Activated effector memory CD4-positive, alpha-beta T cell treated with anti-CD3 and anti-CD28 coated beads, Interleukin-2, amount 50 U/mL, for 16 hours (primary cell): ENCODE measurements around the gene CDCA7.
"Not testable (repeated sequence)": the region's sequence is repeated elsewhere in the genome, so short reads cannot be mapped to it uniquely, and the experiment has no call there.

Experiments used
- DNase-seq: peaks from one replicate; pipeline ENCODE4 v3.0.0-alpha.2; 2020

Gene CDCA7

GRCh38 chr2:173354582-173355131 is at the start of gene CDCA7:
Gene CDCA7 (plus strand): TSS chr2:173354872. CDS start chr2:173354964, 92 bp downstream.
- DNase-seq, result peak; percentile 82

GRCh38 chr2:173305303-173305702 is 49.4 kb upstream of the CDCA7 start:
- DNase-seq, result no peak

DNA sequence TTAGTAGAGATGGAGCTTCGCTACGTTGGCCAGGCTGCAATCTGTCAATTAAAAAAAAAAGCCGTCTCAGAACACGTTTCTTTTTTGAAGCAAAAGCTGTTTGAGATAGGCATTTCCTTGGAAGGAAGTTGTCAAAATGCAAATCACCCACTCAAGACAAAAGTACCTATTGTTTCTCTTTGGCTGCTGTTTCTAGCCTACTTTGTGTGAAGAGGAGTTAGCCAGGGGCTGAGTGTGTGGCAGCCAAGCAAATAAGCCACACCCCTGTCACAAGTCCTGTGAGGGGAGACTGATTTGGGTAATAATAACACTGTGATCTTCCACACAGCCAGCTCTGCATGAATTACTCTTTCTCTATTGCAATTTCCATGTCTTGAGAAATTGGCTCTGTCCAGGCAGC is 47.4 kb upstream of the CDCA7 start:
- no peak for DNase-seq

DNA sequence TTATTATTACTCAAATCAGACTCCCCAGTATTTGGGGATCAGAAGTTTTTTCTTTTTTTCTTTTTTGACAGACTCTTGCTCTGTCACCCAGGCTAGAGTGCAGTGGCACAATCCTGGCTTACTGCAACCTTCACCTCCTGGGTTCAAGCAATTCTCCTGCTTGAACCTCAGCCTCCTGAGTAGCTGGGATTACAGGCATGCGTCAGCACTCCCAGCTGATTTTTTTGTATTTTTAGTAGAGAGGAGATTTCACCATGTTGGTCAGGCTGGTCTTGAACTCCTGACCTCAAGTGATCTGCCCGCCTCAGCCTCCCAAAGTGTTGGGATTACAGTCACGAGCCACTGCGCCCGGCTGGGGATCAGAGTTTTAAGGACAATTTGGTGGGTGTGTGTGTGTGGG is 45.3 kb upstream of the CDCA7 start:
- not testable (repeated sequence) for DNase-seq

DNA sequence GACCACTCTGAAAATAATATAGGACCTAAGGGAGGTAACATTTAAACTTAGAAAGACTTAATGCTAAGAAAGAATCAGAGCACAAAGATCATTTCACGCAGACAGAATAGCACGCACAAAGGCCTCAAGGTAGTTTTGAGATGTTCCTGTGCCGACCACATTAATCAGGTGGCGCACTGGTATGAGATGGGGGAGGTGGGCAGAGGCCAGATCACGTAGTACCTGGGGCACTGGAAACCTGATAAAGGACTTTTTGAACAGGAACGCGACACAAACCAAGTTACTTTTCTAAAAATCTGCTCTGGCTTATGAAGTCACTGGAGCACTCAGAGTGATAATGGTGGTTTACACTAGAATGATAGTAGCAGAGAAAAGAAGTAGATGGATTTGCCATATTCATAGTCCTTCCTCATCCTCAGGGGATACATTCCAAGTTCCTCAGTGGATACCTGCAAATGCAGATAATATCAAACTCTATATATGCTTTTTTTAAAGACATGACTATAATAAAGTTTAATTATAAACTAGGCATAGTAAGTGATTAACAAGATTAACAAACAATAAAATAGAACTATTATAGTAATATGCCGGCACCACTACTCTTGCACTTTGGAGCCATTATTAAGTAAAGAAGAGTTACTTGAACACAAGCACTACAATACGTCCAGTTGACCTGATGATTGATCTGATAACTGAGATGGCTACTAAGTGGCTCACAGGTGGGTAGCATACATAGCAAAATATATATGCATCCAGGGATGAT is 42.6 kb upstream of the CDCA7 start:
- DNase-seq, result no peak

GRCh38 chr2:173323371-173323770 is 31.3 kb upstream of the CDCA7 start:
- no peak for DNase-seq

DNA sequence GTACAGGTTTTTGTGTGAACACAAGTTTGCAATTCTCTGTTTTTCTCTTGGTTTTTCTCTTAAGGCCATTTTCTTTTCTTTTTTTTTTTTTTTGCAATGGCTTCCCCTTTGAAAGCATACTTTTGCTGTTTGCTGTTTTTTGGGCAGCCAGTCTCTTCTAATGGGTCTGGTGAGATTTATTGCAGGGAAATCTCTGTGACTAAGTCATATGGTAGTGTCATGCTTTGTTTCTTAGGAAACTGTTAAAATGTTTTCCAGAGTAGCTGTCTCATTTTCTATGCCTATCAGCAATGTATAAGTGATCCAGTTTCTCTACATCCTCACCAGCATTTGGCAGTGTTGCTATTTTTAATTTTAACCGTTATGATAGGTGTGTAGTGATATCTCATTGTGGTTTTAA is 27.9 kb upstream of the CDCA7 start:
- no peak for DNase-seq

- no peak for DNase-seq
These were observed 27.3 kb upstream of the CDCA7 start for GRCh38 chr2:173327421-173327820.

DNA sequence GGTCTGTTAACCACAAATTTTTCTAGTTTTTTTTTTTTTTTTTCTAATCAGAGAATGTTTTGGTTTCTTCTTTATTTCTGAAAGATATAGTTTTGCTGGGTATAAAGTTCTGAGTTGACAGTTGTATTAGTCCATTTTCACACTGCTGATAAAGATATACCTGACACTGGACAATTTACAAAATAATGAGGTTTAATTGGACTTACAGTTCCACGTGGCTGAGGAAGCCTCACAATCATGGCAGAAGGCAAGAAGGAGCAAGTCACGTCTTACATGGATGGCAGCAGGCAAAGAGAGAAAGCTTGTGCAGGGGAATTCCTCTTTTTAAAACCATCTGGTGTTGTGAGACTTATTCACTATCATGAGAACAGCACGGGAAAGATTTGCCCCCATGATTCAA is 21.7 kb upstream of the CDCA7 start:
- not testable (repeated sequence) for DNase-seq

DNA sequence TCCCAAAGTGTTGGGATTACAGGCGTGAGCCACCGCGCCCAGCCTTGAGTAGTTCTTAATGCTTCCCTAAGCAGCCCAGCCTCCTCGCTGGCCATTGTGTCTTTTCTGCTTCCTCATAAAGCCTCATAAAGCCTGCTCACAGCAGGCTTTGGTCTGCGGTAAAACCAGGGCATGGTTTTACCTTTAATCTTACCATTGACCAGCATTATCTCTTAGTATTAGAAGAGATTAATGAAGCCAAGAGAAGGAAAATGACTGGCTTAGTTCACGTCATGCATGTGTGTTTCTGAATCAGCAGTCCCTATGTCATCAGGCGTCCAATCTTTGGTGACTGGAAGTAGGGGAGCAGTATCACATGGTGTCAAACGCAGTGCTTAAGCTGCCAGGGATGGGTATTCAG is 14.9 kb upstream of the CDCA7 start:
- no peak for DNase-seq

DNA sequence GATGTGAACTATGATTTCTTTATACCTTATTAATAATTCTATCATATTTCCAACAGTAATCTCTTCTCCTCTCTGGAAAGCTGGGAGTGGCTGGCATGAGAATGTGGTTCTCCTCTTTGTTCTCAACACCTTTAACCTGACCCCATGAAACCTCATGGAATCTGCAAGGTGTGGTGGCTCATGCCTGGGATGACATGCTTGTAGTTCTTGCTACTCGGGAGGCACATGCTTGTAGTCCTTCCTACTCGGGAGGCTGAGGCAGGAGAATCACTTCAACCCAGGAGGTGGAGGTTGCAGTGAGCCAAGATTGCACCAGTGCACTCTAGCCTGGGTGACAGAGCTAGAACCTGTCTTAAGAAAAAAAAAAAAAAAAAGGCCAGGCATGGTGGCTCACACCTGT is 10.8 kb upstream of the CDCA7 start:
- no peak for DNase-seq

DNA sequence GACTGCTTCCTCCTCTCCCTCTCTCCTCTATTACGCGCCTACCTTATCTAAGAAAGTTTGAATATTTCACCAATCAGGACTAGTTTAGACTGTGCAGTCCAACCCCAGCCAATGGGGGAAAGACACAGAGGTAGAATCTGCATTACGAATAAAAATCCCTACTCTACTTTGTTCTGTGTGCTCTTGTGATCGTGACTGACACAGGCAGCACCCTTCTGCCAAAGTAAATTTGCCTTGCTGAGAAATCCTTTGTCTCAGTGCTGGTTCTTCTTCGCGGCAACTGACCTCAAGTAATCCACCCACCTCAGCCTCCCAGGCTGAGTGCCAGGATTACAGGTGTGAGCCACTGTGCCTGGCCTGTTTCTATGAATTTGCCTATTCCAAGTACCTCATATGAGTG is 8.6 kb upstream of the CDCA7 start:
- no peak for DNase-seq

- DNase-seq, result no peak
These were observed 7.1 kb upstream of the CDCA7 start for GRCh38 chr2:173347305-173348168.

DNA sequence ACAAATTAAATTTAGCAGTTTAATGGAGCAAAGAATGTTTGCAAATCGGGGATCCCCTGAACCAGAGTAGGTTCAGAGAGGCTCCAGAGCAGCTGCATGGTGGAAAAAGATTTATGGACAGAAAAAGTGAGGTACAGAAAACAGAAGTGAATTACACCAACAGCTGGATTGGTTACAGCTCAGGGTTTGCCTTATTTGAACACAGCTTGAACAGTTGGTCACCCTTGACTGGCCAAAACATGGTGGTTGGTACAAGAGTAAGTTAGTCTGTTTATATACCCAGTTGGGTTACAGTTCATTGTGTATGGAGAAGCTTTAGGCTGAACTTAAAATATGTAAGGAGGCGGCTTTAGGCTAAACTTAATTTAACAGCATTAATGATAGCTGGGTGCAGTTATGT is 5.4 kb upstream of the CDCA7 start:
- DNase-seq, result no peak

DNA sequence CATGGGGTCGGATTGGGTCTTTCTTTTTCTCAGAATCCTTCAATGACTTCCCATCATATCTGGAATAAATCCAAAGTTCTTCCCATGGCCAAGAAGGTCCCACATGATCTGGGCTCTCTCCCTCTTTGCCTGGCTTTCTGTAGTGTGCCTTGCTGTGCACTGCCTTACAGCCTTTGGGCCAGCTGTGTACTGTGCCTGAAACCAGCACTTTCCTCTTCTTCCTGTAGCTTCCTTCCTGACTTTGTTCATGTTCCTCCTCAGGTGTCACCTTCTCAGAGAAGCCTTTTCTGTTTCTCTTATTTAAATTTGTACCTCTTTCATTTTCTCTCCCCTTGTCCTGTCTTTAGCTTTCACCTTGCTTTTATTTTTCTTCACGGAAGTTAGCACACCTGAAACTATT is 4.3 kb upstream of the CDCA7 start:
- no peak for DNase-seq

DNA sequence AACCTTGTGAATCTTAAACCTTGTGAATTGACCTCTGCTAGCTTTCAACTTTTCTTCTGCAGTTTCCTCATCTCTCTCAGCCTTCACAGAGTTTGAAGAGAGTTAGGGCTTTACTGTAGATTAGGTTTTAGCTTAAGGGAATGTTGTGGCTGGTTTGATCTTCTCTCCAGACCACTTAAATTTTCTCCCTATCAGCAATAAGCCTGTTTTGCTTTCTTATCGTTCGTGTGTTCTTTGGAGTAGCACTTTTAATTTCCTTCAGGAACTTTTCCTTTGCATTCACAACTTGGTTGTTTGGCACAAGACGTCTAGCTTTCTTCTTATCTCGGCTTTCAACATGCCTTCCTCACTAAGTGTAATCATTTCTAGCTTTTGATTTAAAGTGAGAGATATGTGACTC is 2.8 kb upstream of the CDCA7 start:
- no peak for DNase-seq

DNA sequence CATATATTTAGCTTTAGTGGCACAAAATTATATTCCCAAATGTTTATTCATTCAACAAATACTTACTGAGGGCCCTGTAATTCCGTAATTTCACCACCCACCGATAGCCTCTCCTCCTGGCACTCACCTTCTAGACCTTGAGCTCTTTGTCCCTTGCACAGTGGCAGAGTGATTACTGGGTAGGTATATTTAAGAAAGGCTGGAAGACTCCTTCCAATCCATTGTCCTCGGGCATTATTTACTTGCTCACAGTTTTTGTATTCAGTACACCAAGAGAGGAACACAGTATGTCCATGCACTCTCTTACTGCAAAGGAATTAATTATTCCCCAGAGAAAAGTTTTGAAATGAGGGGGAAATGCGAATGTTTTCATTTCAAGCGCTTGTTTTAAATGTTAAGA is 1.1 kb upstream of the CDCA7 start:
- no peak for DNase-seq

DNA sequence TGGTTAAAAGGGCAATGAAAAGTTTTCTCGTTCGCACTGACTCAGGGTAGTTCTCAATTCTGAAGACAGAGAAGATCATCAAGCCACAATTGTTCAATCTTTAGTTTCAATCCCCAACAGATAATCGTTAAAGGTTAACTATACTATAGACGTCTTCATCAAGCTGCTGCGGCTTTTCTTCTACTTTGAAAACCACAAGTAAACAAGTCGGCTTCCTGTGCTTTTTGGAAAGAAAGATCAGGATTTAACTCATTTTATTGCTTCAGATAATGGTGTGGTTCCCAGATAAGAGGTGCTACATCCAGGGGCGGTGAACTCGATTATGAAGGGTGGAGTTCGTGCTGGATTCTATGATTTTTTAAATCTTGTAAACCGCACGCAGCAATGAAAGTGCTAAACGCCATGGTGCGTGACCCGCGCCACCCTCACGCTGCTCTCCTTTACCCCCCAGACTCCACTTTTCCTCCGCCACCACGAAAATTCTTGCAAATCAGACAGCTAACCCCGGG is 545 bp upstream of the CDCA7 start:
- DNase-seq, result no peak

GRCh38 chr2:173355132-173355865 is 627 bp downstream of the CDCA7 start:
- DNase-seq, result peak; percentile 70

DNA sequence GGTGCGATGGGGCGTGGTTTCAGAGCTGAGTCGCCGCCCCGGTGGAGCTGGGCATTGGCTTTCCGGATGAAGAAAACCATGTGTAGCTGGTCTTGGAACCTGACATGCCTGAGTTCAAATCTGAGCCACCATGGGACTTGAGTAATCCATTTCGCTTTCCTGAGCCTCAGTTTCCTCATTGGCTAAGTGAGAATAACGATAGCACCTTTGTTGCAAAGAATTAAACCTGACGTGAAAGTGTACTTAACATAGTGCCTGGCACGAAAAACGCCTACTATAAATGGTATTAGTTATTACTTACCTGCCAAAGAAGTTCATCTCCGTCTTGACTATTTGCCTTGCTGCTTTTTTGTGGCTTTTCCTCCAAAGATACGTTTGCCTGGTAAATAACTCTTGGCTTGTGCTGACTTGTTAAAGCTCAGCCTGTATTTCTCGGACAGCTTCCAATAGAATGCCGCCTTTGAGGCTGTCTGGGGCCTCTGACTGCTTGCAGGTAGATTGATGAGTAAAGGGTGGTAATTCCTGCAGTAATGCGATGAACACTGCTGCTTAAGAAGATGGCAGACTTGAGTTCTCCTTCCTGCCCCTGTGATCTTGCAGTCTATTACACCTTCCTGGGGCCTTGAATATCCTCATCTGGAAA is 1.3 kb downstream of the CDCA7 start:
- peak; percentile 65 for DNase-seq

DNA sequence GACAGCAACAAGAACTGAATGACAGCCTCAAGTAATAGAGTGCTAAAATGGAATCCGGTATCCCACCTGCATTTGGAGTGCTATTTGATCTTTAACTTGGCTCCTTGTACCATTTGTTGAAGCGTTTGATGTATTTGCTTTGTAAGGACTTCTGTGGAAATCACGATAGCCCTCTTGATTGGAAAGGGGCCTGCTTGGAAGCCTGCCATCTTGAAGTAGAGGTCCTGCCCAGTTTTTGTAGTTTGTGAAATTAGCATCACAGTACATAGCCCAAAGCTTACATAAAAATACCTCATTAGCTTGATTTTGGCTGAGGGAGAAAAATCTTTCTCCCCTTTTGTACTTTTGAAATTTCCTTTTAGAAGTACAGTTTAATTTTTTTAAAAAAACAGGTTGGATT is 2.7 kb downstream of the CDCA7 start:
- no peak for DNase-seq

DNA sequence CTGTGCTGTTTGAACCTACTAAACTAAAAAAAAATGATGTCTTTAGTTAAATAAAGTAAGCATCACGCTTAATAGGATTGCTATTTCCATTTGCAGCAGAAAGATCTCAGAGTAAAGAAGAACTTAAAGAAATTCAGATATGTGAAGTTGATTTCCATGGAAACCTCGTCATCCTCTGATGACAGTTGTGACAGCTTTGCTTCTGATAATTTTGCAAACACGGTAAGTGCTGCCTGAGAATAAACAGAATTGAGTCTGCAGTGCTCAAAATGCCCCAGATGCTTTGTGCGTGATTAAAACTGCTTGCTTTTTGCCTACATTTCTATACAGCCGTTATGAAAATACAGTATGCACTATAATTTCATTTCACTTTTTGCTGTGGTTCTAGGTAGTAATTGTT is 3.9 kb downstream of the CDCA7 start:
- no peak for DNase-seq

DNA sequence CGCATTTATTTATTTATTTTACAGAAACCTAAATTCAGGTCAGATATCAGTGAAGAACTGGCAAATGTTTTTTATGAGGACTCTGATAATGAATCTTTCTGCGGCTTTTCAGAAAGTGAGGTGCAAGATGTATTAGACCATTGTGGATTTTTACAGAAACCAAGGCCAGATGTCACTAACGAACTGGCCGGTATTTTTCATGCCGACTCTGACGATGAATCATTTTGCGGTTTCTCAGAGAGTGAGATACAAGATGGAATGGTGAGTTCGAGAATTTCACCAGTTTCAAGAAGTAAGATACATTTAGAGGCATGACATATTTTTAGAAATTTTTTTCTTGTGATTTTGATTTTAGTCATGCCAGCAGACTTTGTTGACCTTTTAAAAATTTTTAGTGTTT is 4.6 kb downstream of the CDCA7 start:
- no peak for DNase-seq
